Measurements from ENCODE around the gene PLXDC2.

DNA sequence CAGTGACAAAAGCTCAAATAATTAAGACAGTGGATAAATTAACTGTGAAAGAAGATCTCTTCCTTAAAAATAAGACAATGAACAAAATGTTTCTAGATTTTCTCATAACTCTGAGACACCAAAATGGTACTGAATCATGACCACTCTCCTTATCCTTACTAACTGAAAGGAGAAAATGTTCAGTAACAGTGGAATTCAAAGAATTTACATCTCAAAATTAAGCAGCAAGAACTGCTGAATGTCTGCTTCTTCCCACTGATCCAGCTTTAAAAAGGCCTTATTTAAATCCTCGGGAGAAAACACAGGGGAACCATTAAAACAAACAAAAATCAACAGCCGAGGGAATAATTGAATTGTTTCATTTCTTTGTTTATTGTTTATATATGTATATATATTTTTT, 27.3 kb upstream of the PLXDC2 start:
- TF ChIP-seq, protein P1, sequence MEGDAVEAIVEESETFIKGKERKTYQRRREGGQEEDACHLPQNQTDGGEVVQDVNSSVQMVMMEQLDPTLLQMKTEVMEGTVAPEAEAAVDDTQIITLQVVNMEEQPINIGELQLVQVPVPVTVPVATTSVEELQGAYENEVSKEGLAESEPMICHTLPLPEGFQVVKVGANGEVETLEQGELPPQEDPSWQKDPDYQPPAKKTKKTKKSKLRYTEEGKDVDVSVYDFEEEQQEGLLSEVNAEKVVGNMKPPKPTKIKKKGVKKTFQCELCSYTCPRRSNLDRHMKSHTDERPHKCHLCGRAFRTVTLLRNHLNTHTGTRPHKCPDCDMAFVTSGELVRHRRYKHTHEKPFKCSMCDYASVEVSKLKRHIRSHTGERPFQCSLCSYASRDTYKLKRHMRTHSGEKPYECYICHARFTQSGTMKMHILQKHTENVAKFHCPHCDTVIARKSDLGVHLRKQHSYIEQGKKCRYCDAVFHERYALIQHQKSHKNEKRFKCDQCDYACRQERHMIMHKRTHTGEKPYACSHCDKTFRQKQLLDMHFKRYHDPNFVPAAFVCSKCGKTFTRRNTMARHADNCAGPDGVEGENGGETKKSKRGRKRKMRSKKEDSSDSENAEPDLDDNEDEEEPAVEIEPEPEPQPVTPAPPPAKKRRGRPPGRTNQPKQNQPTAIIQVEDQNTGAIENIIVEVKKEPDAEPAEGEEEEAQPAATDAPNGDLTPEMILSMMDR (IDR thresholded peaks at IDR 0.05; ENCODE audit: borderline replicate concordance, extremely low read depth, low read length, poor library complexity, severe bottlenecking) = no peak
- no peak for TF ChIP-seq EZH2 (IDR thresholded peaks at IDR 0.05; ENCODE audit: borderline replicate concordance, low read depth, low read length, severe bottlenecking)

All from DND-41 (cell line).